ENCODE measurements around the gene OR51A2. TPM values are rescaled to one million over a fixed set of nuclear protein-coding genes. Genes with fewer than 3 reads are reported as not detected.
A peak's percentile ranks its signal among the peaks of the same experiment; 100 is the strongest.

The OR51A2 gene
- total and polyA plus RNA-seq, 10 of the 15 experiments (the other 5 are each of a cell fraction or from before 2014, with no cell fraction given) = not detected

GRCh38 chr11:4994551-4994950 is 39.0 kb upstream of the OR51A2 start, which contains the start of gene OR51L1:
TSS of gene OR51L1 (plus strand) at chr11:4994851. CDS start at chr11:4998983, 4,132 bp downstream.
- no peak within 1 kb of the TSS for H3K4me2 ChIP-seq (ENCODE audit: control insufficient read depth, insufficient read depth)
- no peak for TF ChIP-seq TCF3 (IDR thresholded peaks at IDR 0.05; ENCODE audit: borderline replicate concordance, insufficient read depth, low read depth, low read length)
- H2AFZ ChIP-seq (ENCODE audit: control insufficient read depth, low read depth, low read length) = no peak within 1 kb of the TSS
- no peak within 1 kb of the TSS for H3K9ac ChIP-seq (ENCODE audit: control insufficient read depth, insufficient read depth, low read length)
- RAD21 ChIA-PET (ENCODE audit: unreplicated experiment) = no interaction called here
- no peak within 1 kb of the TSS for H3K27ac ChIP-seq (ENCODE audit: control insufficient read depth, insufficient read depth)
- no TSS peak for BruUV-seq (replicated peaks)
- no peaks in the 10 kb centered on the region for H3K36me3 ChIP-seq (ENCODE audit: control insufficient read depth in 2 of 2, insufficient read depth in 2 of 2, low read length in 1 of 2)
- CTCF ChIA-PET = no interaction called here
- no peak for FAIRE-seq
- H3K4me1 ChIP-seq (ENCODE audit: control insufficient read depth, insufficient read depth, low read length) = no peaks in the 10 kb centered on the region
- intact Hi-C loops (cut with micrococcal nuclease; ENCODE audit: unreplicated experiment) = no loop called here
- ATAC-seq = no peak
- no peaks in the 10 kb centered on the region for H3K27me3 ChIP-seq (replicated peaks in 1 of 2; ENCODE audit: control insufficient read depth in 2 of 2, insufficient read depth in 2 of 2, low read length in 1 of 2)
- H3K79me2 ChIP-seq (ENCODE audit: control insufficient read depth, insufficient read depth, low read length) = no peaks in the 10 kb centered on the region
- H3K4me3 ChIP-seq = no peak within 1 kb of the TSS
- DNase-seq (ENCODE audit: low read depth, low spot score) = no peak
- POLR2A ChIA-PET = no interaction called here
- WGBS (ENCODE audit: insufficient coverage, insufficient replicate concordance, low lambda C conversion rate, missing lambda C conversion rate) = 2% methylated on average over 2 of the region's 2 CpGs
- H4K20me1 ChIP-seq (ENCODE audit: control insufficient read depth, insufficient read depth) = no peaks in the 10 kb centered on the region
- no peaks in the 10 kb centered on the region for H3K9me3 ChIP-seq (replicated peaks; ENCODE audit: control insufficient read depth, insufficient read depth, low read length)
- SMC1A ChIA-PET (ENCODE audit: uncharacterized antibody, unreplicated experiment) = no interaction called here
- in situ Hi-C loops (cut with MboI) = loop anchor here (5.0 kb wide), 1 partner anchor 357 kb away; the partner anchor contains the start of gene OR51D1

- no peak for FAIRE-seq
- Histone ChIP-seq H3K9ac (ENCODE audit: control insufficient read depth, insufficient read depth, low read length) (no peak overlapping the region), H3K27ac (ENCODE audit: control insufficient read depth, insufficient read depth) (no peak overlapping the region), H3K27me3 (replicated peaks in 1 of 2; ENCODE audit: control insufficient read depth in 2 of 2, insufficient read depth in 2 of 2, low read length in 1 of 2) (no peaks in the 10 kb centered on the region), H4K20me1 (ENCODE audit: control insufficient read depth, insufficient read depth) (no peaks in the 10 kb centered on the region), H3K4me2 (ENCODE audit: control insufficient read depth, insufficient read depth) (no peak overlapping the region), H3K36me3 (ENCODE audit: control insufficient read depth in 2 of 2, insufficient read depth in 2 of 2, low read length in 1 of 2) (no peaks in the 10 kb centered on the region), H3K4me1 (ENCODE audit: control insufficient read depth, insufficient read depth, low read length) (no peaks in the 10 kb centered on the region), H2AFZ (ENCODE audit: control insufficient read depth, low read depth, low read length) (no peak overlapping the region), H3K4me3 (no peak overlapping the region), H3K9me3 (replicated peaks; ENCODE audit: control insufficient read depth, insufficient read depth, low read length) (no peaks in the 10 kb centered on the region), H3K79me2 (ENCODE audit: control insufficient read depth, insufficient read depth, low read length) (no peaks in the 10 kb centered on the region)
- in situ Hi-C loops (cut with MboI) (loop anchor here (5.0 kb wide), 1 partner anchor 354 kb away; the partner anchor contains the start of gene OR51D1), intact Hi-C loops (cut with micrococcal nuclease; ENCODE audit: unreplicated experiment) (no loop called here)
- SMC1A ChIA-PET (ENCODE audit: uncharacterized antibody, unreplicated experiment) = interaction anchor here (1.5 kb wide), 1 partner anchor 354 kb away, joined by 3 read pairs; the partner anchor contains the start of gene OR51D1
- DNase-seq (ENCODE audit: low read depth, low spot score) = no peak
- POLR2A ChIA-PET = no interaction called here
- peak; percentile 69 for ATAC-seq
- TF ChIP-seq, protein P1, sequence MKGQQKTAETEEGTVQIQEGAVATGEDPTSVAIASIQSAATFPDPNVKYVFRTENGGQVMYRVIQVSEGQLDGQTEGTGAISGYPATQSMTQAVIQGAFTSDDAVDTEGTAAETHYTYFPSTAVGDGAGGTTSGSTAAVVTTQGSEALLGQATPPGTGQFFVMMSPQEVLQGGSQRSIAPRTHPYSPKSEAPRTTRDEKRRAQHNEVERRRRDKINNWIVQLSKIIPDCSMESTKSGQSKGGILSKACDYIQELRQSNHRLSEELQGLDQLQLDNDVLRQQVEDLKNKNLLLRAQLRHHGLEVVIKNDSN (IDR thresholded peaks at IDR 0.05; ENCODE audit: borderline replicate concordance, extremely low read length, insufficient read depth, low read depth, low read length) = no peak
- TF ChIP-seq RAD21 (IDR thresholded peaks at IDR 0.05; ENCODE audit: insufficient read depth, low read depth, low read length) = peak; percentile 30; the same call in 1 of the 2 replicates
- TF ChIP-seq, protein P2, sequence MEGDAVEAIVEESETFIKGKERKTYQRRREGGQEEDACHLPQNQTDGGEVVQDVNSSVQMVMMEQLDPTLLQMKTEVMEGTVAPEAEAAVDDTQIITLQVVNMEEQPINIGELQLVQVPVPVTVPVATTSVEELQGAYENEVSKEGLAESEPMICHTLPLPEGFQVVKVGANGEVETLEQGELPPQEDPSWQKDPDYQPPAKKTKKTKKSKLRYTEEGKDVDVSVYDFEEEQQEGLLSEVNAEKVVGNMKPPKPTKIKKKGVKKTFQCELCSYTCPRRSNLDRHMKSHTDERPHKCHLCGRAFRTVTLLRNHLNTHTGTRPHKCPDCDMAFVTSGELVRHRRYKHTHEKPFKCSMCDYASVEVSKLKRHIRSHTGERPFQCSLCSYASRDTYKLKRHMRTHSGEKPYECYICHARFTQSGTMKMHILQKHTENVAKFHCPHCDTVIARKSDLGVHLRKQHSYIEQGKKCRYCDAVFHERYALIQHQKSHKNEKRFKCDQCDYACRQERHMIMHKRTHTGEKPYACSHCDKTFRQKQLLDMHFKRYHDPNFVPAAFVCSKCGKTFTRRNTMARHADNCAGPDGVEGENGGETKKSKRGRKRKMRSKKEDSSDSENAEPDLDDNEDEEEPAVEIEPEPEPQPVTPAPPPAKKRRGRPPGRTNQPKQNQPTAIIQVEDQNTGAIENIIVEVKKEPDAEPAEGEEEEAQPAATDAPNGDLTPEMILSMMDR (IDR thresholded peaks at IDR 0.05 in 2 of 3, conservative IDR thresholded peaks at IDR 0.05 in 1 of 3; ENCODE audit: control insufficient read depth in 2 of 3, extremely low read depth in 1 of 3, insufficient read depth in 1 of 3, low read depth in 3 of 3, low read length in 3 of 3) = peak; percentile 26 to 38 (median 35); a peak in 5 of 6 replicates
- RAD21 ChIA-PET (ENCODE audit: unreplicated experiment) = no interaction called here
- CTCF ChIA-PET = interaction anchor here (1.4 kb wide), 1 partner anchor 354 kb away, joined by 6 read pairs; the partner anchor contains the start of gene OR51D1
- BruUV-seq (replicated peaks) = no TSS peak
- 0% methylated on average over 1 of the region's 1 CpG for WGBS (ENCODE audit: insufficient coverage, insufficient replicate concordance, low lambda C conversion rate, missing lambda C conversion rate)
These were observed 35.5 kb upstream of the OR51A2 start for GRCh38 chr11:4991060-4991459.
